Transverse colon (tissue), 3 donors: ENCODE measurements around the gene SOX5.

ENCODE experiments used
- CTCF ChIP-seq, 5 experiments: fragments of 200-600 bp in 3 of 5; fragments of 450-650 bp in 2 of 5; sonication (generic) in 3 of 5; IDR thresholded peaks; 1 replicate in 2 of 5; 2 replicates in 3 of 5; pipeline ENCODE4 v1.5.1; 2016 to 2017; ENCODE audit warnings: antibody characterized with exemption in 5 of 5, inconsistent platforms in 3 of 5, mild to moderate bottlenecking in 2 of 5, moderate library complexity in 1 of 5
- EP300 ChIP-seq: sonication (generic); formaldehyde crosslinking; IDR thresholded peaks from one replicate; pipeline ENCODE4 v1.6.1; 2017; ENCODE audit warnings: antibody characterized with exemption, low read depth
- POLR2A ChIP-seq: fragments of 450-650 bp; IDR thresholded peaks from one replicate; pipeline ENCODE4 v1.6.1; 2016; ENCODE audit warnings: antibody characterized with exemption, mild to moderate bottlenecking, moderate library complexity

- TF ChIP-seq POLR2A (no peak), CTCF (IDR thresholded peaks at IDR 0.05) (no peak), EP300 (no peak)
These were observed 317.6 kb downstream of the SOX5 start for GRCh38 chr12:23631786-23632377.
